KG1 (cell line): ENCODE data around the gene PPM1M.

ENCODE experiments used
- DNase-seq: peaks from one replicate; lab custom pipeline; 2025; lab: John Stamatoyannopoulos, UW

Gene PPM1M

GRCh38 chr3:52245322-52246263 lies at the start of gene PPM1M:
TSS of gene PPM1M (plus strand) at chr3:52245759. CDS start at chr3:52245825, 66 bp downstream.
- DNase-seq: no peak

GRCh38 chr3:52195823-52196331 lies 49.7 kb upstream of the PPM1M start:
- DNase-seq: no peak

- no peak for DNase-seq
These were observed 48.6 kb upstream of the PPM1M start for GRCh38 chr3:52196977-52197376.

- no peak for DNase-seq
These were observed 48.1 kb upstream of the PPM1M start for GRCh38 chr3:52197499-52197841.

DNA sequence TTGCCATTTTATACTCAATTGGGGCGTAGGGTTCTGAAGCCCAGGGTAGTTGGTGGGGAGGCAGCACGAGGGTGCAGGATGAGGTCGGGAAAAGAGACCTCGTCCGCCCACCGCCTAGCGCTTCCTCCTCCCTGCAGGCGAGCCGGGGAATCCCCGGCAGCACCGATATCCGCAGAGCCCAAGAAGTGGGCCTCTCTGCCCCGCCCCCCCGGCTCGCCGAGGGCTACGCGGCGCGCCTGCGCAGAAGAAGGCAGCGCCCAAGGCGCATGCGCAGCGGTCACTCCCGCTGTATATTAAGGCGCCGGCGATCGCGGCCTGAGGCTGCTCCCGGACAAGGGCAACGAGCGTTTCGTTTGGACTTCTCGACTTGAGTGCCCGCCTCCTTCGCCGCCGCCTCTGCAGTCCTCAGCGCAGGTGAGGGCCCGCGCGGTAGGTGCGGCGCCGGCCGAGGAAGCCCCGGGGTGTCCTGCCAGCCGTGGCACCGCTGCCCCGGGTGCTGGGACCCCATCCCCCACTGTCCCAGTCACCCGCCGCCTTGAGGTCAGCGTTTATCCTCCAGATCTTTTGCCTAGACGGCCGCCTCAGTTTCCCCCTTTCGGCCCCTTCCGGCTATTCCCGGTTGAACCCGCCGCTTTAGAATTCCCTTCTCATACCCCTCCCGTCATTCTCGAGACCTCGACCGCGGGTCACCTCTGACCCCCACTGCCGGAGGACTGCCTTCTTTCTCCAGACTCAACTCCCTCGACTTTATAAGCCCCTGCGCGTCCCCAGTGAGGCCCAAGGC lies 47.5 kb upstream of the PPM1M start, which contains the start of gene ALAS1:
Gene ALAS1 (plus strand): TSS at position 319 of the 784 bp plus-strand sequence. CDS start 1,082 bp downstream, outside the sequence.
- DNase-seq: peak; percentile 91

DNA sequence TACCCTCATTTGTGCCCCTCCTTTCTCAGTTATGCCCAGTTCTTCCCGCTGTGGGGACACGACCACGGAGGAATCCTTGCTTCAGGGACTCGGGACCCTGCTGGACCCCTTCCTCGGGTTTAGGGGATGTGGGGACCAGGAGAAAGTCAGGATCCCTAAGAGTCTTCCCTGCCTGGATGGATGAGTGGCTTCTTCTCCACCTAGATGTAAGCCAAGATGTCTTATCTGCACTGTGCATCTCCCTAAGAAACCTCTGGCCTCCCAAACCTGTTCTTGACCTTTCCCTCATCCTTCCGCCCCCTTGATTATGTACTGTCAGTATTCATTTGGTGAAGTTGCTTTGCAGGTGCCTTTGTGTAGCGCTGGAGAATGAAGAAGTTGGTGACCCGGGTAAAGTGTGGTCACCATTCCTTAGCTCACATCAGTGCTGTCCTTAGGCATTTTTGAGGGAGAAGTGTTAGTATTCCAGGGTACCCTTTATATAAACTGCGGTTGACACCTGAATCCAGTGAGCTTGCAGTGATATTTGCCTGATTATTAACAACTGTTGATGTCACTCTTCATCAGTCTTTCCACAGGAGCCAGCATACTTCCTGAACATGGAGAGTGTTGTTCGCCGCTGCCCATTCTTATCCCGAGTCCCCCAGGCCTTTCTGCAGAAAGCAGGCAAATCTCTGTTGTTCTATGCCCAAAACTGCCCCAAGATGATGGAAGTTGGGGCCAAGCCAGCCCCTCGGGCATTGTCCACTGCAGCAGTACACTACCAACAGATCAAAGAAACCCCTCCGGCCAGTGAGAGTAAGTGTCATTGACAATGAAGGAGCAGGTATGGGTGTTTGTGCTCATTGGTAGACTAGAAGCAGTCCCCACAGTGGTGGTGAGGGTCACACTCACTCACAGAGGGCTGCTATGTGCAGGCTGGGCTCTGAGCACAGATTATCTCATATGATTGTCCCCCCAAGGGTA lies 46.6 kb upstream of the PPM1M start:
- no peak for DNase-seq

DNA sequence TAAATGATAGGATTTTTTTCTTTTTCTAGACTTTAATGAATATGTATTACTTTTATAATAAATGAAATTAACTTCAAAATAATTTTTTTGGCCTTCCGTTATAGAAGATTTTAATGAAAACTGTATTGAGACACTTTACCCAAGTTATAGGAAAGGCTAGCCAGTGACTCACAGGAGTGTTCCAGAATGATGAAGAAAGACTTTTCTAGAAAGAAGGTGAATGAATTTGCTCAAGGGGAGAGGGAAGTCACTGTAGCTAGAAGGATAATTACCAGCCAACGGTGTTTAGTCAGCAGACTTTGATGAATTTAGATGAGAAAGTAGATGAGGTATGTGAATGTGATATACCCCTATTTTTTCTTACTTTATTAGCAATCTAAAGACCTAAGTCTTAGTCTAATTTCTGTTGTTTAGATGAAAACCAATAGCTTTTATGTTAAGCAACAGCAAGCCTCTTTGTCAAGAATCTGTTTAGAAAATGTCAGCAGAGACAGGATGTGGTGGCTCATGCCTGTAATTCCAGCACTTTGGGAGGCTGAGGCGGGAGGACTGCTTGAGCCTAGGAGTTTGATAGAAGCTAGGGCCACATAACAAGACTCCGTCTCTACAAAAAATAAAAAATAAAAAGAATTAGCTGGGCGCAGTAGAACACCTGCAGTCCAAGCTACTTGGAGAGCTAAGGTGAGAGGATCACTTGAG lies 44.4 kb upstream of the PPM1M start:
- no peak for DNase-seq

GRCh38 chr3:52202384-52203077 lies 43.0 kb upstream of the PPM1M start:
- DNase-seq: no peak

DNA sequence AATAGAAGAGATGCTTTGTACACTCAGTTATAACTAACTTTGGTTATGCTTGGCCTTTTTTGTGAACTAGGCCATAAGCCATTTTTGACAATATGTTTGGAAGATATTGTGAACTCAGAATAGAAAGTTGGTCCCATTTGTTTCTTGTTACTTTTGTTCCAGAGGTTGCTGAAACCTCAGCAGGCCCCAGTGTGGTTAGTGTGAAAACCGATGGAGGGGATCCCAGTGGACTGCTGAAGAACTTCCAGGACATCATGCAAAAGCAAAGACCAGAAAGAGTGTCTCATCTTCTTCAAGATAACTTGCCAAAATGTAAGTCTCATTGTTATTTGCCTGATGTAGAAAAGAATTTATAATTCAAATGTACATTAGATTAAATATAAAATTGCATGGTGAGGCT lies 41.9 kb upstream of the PPM1M start:
- DNase-seq: no peak

- no peak for DNase-seq
These were observed 41.1 kb upstream of the PPM1M start for GRCh38 chr3:52204337-52205073.

DNA sequence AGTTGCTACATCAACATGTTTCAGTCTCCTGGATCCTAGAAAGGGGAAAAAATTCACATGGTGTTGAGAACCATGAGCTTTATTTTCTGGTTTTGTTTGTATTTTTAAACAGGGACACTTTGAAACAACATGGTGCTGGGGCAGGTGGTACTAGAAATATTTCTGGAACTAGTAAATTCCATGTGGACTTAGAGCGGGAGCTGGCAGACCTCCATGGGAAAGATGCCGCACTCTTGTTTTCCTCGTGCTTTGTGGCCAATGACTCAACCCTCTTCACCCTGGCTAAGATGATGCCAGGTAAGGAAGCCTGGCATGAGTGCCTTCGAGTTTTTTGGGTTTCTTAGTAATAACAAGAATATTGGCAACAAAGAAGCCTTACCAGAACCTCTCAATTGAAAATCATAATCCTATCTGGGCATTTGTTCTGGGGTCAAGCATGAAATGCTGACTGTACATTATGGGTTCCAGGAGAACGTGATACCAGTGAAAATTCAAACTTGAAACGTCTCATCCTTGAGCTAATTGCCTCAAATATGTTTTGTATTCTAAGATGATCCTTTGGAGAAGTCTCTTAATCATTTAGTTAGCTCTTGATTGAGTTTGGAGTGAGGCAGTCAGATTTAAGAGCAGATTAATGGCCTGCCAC lies 39.7 kb upstream of the PPM1M start:
- DNase-seq: no peak

- no peak for DNase-seq
These were observed 37.0 kb upstream of the PPM1M start for GRCh38 chr3:52208556-52208955.

GRCh38 chr3:52210037-52210436 lies 35.5 kb upstream of the PPM1M start:
- DNase-seq: no peak

DNA sequence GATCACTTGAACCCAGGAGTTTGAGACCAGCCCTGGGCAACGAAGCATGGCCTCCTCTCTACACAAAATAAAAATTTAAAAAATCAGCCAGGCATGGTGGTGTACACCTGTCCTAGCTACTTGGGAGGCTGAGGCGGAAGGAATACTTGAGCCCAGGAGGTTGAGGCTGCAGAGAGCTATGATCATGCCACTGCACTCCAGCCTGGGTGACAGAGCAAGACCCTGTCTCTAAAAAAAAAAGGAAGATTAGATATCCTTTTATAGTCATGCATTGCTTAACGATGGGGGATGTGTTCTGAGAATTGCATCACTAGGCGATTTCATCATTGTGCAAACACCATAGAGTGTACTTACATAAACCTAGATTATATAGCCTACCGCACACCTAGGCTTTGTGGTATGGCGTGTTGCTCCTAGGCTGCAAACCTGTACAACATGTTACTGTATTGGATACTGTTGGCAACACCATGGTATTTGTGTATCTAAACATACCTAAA lies 35.0 kb upstream of the PPM1M start:
- DNase-seq: no peak

- no peak for DNase-seq
These were observed 34.2 kb upstream of the PPM1M start for GRCh38 chr3:52211268-52211891.

DNA sequence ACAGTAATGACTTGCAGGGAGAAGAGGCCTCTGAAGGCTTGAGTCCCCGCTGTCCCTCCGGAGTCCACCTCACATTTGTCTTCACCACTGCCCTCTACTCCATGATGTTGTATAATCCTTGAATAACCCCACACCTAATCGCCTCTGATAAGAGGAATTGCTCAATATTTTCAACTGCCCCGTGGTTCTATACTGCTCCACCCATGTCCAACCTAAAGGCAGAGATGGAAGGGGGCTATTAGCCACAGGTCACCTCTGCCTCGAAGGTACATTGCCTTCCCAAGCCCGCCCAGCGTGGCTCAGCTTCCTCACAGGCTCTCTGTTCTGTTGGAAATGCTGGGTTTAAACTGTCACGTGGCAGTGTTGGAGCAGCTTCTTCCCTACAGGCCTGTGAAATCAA lies 32.6 kb upstream of the PPM1M start:
- DNase-seq: no peak

DNA sequence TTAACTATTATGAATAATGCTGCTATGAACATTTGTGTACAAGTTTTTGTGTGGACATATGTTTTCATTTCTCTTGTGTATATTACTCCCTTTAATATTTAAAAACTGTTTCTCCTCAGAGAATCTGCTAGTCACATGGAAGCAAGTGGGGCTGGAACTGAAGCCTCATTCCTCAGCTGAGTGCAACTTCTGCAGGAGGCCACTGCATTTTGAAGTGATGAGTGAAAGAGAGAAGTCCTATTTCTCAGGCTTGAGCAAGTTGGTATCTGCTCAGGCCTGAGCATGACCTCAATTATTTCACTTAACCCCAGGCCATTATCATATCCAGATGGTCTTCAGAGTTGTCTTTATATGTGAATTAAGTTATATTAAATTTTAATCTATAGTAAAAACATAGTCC lies 31.7 kb upstream of the PPM1M start:
- no peak for DNase-seq

GRCh38 chr3:52215351-52215750 lies 30.2 kb upstream of the PPM1M start:
- DNase-seq: no peak
